Measurements from ENCODE around the gene CCN5. TPM values are rescaled to one million over a fixed set of nuclear protein-coding genes. Genes with fewer than 3 reads are reported as not detected.
A peak's percentile ranks its signal among the peaks of the same experiment; 100 is the strongest.
"Not testable (repeated sequence)": the region's sequence is repeated elsewhere in the genome, so short reads cannot be mapped to it uniquely, and the experiment has no call there.

CCN5 gene
- total RNA-seq, 1 donor from 2014 or later, result not detected

- no peak for DNase-seq (ENCODE audit: low read depth in 2 of 2)
Observed at GRCh38 chr20:44694159-44694558, 21.0 kb upstream of the CCN5 start.

- DNase-seq (ENCODE audit: low read depth in 2 of 2), result no peak
Observed at GRCh38 chr20:44695295-44695673, 19.9 kb upstream of the CCN5 start.

GRCh38 chr20:44695674-44696300, 19.4 kb upstream of the CCN5 start:
- DNase-seq (ENCODE audit: low read depth in 2 of 2), result peak in 1 of 2 donors; percentile 61

- DNase-seq (ENCODE audit: low read depth in 2 of 2), result no peak
Observed at GRCh38 chr20:44696315-44696714, 18.9 kb upstream of the CCN5 start.

GRCh38 chr20:44697041-44697440, 18.1 kb upstream of the CCN5 start:
- DNase-seq (ENCODE audit: low read depth in 2 of 2), result not testable (repeated sequence)

- no peak for DNase-seq (ENCODE audit: low read depth in 2 of 2)
Observed at GRCh38 chr20:44698351-44698750, 16.8 kb upstream of the CCN5 start.

GRCh38 chr20:44700306-44700705, 14.9 kb upstream of the CCN5 start:
- DNase-seq (ENCODE audit: low read depth in 2 of 2), result no peak

- no peak for DNase-seq (ENCODE audit: low read depth in 2 of 2)
Observed at GRCh38 chr20:44701118-44701857, 13.9 kb upstream of the CCN5 start.

- DNase-seq (ENCODE audit: low read depth in 2 of 2), result no peak
Observed at GRCh38 chr20:44701858-44702256, 13.3 kb upstream of the CCN5 start.

GRCh38 chr20:44702776-44703175, 12.4 kb upstream of the CCN5 start:
- peak; percentile 92 to 93 for DNase-seq (ENCODE audit: low read depth in 2 of 2)

- peak in 1 of 2 donors; percentile 20 for DNase-seq (ENCODE audit: low read depth in 2 of 2)
Observed at GRCh38 chr20:44703183-44703925, 11.8 kb upstream of the CCN5 start.

GRCh38 chr20:44703956-44704488, 11.1 kb upstream of the CCN5 start:
- DNase-seq (ENCODE audit: low read depth in 2 of 2), result no peak

- peak in 1 of 2 donors; percentile 53 for DNase-seq (ENCODE audit: low read depth in 2 of 2)
Observed at GRCh38 chr20:44704551-44704971, 10.6 kb upstream of the CCN5 start.

- no peak for DNase-seq (ENCODE audit: low read depth in 2 of 2)
Observed at GRCh38 chr20:44705364-44706094, 9.6 kb upstream of the CCN5 start.

GRCh38 chr20:44706301-44707017, 8.7 kb upstream of the CCN5 start:
- DNase-seq (ENCODE audit: low read depth in 2 of 2), result peak in 1 of 2 donors; percentile 69

- DNase-seq (ENCODE audit: low read depth in 2 of 2), result peak in 1 of 2 donors; percentile 61
Observed at GRCh38 chr20:44707018-44707579, 8.1 kb upstream of the CCN5 start.

GRCh38 chr20:44709380-44709779, 5.8 kb upstream of the CCN5 start:
- no peak for DNase-seq (ENCODE audit: low read depth in 2 of 2)

- DNase-seq (ENCODE audit: low read depth in 2 of 2), result no peak
Observed at GRCh38 chr20:44709797-44710196, 5.4 kb upstream of the CCN5 start.

- no peak for DNase-seq (ENCODE audit: low read depth in 2 of 2)
Observed at GRCh38 chr20:44711237-44711636, 3.9 kb upstream of the CCN5 start.

- no peak for DNase-seq (ENCODE audit: low read depth in 2 of 2)
Observed at GRCh38 chr20:44714102-44714700, 968 bp upstream of the CCN5 start.

All from lung microvascular endothelial cell (primary cell).